Stimulated activated CD8-positive, alpha-beta memory T cell treated with anti-CD3 and anti-CD28 coated beads, Interleukin-4, amount 100 ng/mL, for 48 hours (primary cell): ENCODE results near the gene SUCO.
"Not testable (repeated sequence)": the region's sequence is repeated elsewhere in the genome, so short reads cannot be mapped to it uniquely, and the experiment has no call there.

Experiments used
- DNase-seq: peaks from one replicate; pipeline ENCODE4 v3.0.0-alpha.2; 2020

SUCO gene

DNA sequence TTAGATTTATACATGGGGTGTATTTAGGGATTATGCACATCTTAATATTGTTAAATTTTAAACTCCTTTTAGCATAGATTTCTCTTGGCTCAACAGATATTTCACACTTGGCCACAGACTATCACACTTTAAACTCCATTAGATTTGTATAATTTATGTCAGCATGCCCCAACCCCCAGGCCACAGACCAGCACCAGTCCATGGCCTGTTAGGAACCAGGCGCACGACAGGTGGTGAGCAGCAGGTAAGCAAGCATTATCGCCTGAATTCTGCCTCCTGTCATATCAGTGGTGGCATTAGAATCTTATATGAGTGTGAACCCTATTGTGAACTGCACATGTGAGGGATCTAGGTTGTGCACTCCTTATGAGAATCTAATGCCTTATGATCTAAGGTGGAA, 34.8 kb downstream of the SUCO start:
- DNase-seq: no peak

DNA sequence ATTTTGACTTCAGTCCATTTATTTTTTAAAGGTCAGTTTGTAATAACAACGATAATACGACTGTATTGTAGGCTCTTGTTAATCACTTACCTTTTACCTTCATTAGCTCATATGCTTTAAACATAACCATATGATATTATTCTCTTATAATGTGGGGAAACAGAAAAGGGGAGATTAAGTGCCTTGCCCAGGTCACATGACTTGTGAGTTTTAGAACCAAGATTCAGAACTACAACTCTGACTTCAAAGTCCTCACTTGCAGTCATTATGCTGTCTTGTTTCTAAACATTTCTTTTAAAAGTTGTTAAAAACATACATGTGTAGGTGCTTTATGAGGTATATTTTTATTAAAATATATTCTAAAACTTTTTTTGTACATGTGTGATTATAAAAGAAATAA, 41.1 kb downstream of the SUCO start:
- no peak for DNase-seq

DNA sequence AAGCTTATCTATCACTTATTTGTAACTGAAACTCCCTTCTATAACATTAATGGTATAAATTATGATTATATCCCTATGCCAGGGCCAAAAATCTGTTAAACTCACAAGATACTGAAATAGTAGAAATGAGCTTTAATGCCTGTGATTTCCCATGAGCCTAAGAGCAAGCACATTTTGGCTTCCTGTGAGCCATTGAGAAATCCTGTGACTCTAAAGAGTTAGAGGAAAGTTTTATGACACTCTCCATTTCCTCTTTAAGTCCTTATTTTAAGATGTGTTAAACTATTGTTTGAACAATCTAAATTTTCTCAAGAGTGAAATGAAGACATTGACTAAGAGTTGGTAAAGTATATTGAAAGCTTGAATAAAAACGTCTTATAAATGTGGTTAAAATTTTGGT, 45.6 kb downstream of the SUCO start:
- no peak for DNase-seq

GRCh38 chr1:172581273-172581672, 48.3 kb downstream of the SUCO start:
- DNase-seq: no peak

DNA sequence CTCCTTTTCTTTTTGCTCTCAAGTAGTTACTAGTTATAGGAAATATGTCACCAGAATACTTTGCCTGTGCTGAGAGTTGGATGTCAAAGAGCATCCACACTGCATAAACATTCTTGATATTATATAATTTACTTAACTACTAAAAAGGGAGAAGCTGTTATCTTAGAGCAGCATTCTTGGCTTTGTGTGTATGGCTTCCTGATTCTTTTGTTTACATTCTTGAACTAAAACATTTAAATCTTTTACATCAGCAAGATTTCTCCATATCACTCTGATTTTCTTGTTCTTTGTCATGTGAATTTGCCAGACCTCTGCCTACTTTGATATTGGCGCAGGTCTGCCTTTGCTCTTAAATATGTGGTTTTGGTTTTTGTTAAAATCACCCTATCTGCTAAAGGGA, 48.8 kb downstream of the SUCO start:
- no peak for DNase-seq

GRCh38 chr1:172582889-172583288, 49.9 kb downstream of the SUCO start:
- DNase-seq: no peak

DNA sequence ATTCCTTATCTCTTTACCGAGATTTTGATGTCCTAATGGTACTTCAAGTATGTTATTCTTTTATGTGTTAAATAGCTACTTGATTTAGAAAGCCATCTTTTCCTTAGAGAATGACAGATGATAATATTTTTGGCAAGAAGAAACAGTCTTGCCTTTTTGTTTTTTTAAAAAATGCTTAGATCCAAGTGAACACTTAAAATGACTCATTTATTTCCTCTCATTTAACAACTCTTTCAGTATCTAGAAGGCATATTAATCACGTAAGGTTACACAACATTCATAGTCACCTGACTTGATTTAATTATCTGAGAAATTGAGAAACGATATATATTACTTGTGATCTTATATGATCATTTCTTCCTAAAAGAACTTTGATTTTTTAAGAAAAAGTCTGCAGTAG, 52.4 kb downstream of the SUCO start:
- DNase-seq: no peak

- no peak for DNase-seq
Observed at GRCh38 chr1:172585861-172586260, 52.9 kb downstream of the SUCO start.

DNA sequence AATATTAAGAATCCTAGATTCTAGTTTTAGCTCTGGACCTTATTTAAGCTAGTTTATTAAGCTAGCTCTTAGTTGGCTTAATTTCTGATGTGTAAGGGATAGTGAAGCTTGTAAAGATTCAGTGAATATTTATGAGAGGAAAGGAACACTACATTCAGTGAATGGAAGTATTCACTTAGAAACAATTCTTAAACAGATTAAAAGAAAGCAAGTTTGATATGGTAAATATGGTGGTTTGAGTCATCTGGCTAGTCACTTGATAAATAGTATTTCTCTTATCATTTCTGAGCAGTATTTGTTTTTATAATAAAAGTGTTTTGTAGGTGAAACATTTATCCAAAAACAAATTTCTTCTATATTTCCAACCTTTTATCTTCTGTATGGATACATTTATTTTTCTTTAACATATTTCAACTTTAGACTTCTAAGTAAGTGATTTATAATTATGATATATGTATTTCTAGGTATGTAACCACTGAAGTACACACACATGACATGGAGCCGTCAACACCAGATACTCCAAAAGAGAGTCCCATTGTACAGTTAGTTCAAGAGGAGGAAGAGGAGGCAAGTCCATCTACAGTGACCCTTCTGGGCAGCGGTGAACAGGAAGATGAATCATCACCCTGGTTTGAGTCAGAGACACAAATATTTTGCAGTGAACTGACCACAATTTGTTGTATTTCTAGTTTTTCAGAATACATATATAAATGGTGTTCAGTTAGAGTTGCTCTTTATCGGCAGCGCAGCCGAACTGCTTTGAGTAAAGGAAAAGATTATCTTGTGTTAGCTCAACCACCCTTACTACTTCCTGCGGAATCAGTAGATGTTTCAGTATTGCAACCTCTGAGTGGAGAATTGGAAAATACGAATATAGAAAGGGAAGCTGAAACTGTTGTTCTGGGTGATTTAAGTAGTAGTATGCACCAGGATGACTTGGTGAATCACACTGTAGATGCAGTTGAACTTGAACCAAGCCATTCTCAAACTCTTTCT, 55.6 kb downstream of the SUCO start:
- peak; percentile 39 for DNase-seq

DNA sequence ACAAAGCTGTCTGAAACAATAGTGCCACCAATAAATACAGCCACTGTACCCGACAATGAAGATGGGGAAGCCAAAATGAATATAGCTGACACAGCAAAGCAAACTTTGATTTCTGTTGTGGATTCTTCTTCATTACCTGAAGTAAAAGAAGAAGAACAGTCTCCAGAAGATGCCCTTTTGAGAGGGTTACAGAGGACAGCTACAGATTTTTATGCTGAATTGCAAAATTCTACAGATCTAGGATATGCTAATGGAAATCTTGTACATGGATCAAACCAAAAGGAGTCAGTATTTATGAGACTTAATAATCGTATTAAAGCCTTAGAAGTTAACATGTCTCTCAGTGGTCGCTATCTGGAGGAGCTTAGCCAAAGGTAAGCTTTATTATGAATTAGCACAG, 56.6 kb downstream of the SUCO start:
- DNase-seq: no peak

DNA sequence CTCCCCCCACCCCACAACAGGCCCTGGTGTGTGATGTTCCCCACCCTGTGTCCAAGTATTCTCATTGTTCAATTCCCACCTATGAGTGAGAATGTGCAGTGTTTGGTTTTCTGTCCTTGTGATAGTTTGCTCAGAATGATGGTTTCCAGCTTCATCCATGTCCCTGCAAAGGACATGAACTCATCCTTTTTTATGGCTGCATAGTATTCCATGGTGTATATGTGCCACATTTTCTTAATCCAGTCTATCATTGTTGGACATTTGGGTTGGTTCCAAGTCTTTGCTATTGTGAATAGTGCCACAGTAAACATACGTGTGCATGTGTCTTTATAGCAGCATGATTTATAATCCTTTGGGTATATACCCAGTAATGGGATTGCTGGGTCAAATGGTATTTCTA, 58.5 kb downstream of the SUCO start:
- not testable (repeated sequence) for DNase-seq

DNA sequence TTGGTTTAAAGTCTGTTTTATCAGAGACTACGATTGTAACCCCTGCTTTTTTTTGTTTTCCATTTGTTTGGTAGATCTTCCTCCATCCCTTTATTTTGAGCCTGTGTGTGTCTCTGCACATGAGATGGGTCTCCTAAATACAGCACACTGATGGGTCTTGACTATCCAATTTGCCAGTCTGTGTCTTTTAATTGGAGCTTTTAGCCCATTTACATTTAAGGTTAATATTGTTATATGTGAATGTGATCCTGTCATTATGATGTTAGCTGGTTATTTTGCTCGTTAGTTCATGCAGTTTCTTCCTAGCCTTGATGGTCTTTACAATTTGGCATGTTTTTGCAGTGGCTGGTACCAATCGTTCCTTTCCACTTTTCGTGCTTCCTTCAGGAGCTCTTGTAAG, 62.1 kb downstream of the SUCO start:
- not testable (repeated sequence) for DNase-seq

GRCh38 chr1:172596782-172597181, 63.8 kb downstream of the SUCO start:
- DNase-seq: not testable (repeated sequence)

GRCh38 chr1:172599912-172600311, 67.0 kb downstream of the SUCO start:
- no peak for DNase-seq

GRCh38 chr1:172600615-172601014, 67.7 kb downstream of the SUCO start:
- DNase-seq: no peak

GRCh38 chr1:172601046-172601630, 68.2 kb downstream of the SUCO start:
- DNase-seq: no peak

DNA sequence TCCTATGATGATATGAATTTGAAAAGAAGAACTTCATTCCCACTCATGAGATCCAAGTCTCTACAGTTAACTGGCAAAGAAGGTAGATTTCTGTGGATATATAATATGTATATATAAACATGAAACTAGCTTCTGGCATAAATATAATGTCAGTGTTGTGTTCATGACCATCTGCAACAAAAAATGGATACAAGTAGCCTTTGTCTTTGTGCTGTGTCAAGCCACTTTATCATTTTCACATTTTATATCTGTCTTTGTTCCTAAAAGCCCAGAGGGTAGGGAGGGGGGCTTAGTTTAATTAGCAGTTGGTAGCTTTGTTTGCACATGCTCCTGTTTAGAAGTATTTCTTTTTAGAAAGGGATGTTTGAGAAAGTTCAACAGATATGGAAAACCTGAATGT, 69.8 kb downstream of the SUCO start:
- DNase-seq: no peak

DNA sequence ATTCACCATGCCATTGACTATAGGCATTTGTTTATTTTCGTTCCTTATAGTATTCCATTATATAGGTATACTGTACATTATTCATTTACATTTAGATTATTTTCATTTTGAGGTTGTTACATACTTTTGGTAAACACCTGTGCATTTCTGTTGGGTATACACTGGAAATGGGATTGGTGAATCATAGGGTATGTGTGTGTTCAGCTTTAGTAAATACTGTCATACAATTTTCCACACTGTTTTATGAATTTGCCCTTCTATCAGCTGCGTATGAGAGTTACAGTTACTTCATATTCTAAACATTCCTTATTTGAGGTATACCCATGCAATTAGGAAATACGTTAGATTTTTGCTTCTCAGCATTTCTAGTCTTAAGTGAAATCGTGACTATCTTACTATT, 70.9 kb downstream of the SUCO start:
- DNase-seq: no peak

DNA sequence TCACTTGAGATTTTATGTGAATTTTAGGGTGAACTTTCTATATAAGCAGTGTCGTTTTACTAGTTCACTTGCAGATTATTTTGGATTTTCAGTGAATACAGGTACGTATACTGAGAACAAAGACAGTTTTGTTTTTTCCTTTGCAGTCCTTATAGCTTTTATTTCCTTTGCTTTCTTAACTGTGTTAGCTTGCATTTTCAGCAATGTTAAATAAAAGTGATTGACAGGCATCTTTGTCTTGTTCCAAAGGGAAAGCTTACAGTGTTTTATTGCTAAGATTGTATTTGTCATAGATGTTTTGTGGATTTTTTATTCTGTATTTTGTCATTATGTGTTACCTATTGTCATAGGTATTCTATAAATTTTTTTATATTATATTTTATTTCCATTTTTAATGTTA, 72.7 kb downstream of the SUCO start:
- DNase-seq: no peak

- no peak for DNase-seq
Observed at GRCh38 chr1:172607145-172607544, 74.2 kb downstream of the SUCO start.

- no peak for DNase-seq
Observed at GRCh38 chr1:172608098-172608601, 75.2 kb downstream of the SUCO start.

DNA sequence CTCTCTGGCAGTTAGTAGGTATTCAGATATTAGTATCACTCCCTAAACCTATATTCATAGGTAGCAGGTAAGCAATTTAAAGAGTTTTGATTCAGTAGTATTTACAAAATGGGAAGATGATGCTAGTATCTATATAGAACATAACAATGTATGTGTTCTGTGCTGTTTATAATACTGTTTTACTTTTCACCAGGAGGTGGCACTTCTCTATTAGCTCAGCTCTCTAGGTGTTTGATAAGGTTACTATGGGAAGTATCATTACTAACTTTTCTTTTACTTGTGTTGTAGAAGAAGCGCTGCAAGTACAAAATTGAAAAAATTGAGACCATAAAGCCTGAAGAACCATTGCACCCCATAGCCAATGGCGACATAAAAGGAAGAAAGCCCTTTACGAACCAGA, 76.6 kb downstream of the SUCO start:
- no peak for DNase-seq

GRCh38 chr1:172612478-172612877, 79.5 kb downstream of the SUCO start:
- DNase-seq: no peak

GRCh38 chr1:172613294-172613693, 80.3 kb downstream of the SUCO start:
- no peak for DNase-seq
